GM19035 (cell line): ENCODE results near the gene INHBE.

ENCODE experiments used
- ATAC-seq: cut with Tn5 transposase; IDR thresholded peaks from one replicate; pipeline ENCODE4 v1.9.1; 2021; ENCODE audit not compliant: unreplicated experiment

The INHBE gene

DNA sequence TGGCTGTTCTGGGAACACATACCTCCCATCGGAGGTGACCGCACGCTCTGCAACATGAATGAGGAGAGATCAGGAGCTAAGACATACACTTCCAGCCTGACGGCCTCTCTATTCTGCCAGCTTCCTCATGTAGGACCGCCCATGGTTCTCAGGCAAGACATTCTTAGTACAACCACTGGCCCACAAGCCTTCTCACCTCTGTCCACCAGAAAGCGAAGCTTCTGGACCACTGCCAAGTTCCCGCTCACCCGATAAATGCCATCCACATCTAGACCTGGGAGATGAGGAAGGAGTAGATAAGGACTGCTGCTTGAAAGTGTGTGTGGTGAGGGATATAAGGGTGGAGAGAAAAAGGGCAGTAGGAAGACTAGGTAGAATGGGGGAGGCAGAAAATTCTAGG, 19.3 kb downstream of the INHBE start:
- ATAC-seq = no peak

DNA sequence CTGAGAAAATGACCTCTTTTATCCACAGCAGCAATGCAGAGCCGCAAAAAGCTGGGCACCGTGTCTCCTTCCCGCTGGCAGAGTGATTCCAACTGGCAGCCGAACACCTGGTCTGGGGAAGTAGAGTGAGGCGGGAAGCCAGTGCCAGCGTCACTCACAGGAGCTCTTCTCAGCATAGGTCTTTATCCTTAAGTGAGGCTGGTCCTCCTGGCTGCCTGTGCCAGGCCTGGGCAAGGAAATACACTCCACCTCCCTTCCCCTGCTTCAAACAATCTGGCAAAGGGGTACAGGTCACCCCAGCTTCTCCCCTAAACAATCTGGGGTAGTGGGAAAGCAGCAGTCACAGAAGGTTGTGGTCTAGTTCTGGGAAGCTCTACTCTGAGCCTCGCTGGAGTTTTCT, 19.8 kb downstream of the INHBE start:
- ATAC-seq = no peak

DNA sequence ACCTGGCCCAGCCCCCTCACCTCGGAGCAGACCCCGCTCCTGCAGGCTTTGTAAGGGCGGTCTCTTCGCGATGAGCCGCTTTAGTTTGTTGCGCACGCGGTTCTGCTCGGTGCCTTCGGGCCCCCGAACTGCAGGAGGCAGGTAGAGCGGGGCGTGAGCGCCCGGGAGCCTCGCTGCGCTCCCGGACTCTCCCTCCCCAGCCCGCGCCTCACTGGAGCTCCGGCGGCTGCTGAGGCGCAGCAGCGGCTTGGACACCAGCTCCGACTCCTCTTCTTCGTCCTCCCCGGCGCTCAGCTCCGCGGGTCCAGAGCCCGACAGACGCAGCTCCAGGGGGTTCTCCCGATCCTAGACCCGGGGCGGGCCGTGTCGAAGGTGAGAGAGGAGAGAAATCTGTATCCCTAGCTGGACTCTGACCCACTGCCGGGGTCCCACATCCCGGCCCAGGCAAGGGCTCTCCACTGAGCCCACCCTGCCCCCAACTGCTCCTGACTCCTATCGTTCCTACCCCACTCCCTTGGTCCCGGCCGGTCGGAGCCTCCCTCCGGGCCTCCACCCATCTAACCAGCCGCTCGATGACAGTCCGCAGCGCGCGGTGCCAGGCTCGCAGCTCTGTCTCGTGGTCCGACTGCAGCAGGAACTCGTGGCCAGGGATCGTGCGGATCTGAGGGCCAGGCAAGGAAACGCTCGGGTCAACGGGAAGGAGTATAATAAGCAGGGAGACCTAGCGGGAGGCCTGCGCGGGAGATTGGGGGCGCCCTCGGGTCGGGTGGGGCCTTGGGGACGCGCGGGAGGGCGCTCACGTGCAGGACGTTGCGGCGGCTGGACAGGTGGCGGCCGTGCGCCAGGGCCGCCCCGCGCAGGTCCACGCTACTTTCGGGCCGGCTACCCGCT, 20.4 kb downstream of the INHBE start:
- peak; percentile 2 for ATAC-seq

DNA sequence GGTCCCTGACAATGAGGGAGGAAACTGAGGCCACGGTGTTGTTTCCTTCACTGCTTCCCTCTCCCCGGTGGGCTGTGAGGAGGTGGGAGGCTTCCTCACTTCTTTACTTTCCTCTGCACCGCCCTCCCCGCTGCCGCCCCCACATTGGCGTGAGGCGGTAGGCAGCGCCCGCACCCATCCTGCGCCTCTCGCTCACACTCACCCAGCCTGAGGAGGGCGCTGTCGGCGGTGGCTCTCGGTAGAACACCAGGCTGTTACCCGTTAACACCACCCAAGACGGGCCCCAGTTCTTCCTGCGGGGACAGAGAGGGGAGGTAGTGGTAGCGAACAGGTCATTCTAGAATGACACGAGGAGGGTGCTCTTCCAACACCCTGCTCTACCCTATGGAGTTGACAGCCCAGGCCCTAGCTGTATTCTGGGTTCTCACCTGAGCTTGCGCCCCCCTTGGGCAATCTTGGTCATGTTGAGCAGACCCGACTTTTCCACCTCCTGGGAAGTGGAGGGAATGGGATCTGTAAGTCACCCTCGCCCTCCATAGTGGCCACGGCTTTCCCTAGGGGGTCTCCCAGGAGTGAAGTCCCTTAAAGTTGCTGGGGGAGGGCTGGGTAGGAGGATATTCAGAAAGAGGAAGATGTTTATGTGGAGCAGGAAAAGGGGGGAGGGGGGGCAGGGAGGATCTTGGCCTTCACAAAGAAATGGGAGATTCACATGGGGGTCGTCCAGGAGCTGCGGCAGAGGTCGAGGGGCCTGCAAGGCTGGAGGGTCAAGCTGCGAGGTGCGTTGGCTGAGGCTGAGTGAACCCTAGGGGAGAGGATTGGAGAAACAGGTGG, 21.3 kb downstream of the INHBE start:
- peak; percentile 38 for ATAC-seq

DNA sequence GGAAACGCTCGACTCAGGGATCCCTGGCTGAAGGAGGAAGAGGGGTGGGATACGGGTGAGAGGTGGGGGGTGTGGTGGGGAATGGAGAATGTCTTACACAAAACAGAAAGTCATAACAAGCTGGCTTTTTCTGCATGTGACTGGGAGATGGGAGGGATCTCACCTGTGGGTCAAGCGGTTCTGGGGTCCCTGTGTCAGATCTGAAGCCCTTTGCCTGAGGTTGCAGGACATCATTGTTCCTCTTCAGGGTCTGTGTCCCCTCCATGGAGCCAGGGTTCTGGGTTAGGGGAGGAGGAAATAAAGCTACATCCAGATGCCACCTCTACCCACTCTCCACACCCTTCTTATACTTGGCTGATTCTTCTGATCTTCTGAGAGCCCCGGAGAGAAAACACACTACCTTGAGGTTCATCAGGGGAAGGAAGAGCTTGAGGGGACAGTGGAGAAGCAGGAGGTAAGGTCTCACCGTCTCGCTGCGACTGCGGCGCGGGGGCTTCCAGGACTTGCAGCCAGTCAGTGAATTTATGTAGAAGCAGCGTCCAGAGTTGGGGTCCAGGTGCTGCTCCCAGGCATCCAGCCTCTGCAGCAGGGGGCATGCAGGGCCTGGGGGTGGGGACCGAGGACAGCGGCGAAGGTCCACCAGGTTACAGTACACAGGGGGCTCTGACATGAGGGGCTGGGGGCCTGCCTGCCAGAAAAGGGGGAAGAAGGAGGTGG, 22.0 kb downstream of the INHBE start:
- no peak for ATAC-seq

DNA sequence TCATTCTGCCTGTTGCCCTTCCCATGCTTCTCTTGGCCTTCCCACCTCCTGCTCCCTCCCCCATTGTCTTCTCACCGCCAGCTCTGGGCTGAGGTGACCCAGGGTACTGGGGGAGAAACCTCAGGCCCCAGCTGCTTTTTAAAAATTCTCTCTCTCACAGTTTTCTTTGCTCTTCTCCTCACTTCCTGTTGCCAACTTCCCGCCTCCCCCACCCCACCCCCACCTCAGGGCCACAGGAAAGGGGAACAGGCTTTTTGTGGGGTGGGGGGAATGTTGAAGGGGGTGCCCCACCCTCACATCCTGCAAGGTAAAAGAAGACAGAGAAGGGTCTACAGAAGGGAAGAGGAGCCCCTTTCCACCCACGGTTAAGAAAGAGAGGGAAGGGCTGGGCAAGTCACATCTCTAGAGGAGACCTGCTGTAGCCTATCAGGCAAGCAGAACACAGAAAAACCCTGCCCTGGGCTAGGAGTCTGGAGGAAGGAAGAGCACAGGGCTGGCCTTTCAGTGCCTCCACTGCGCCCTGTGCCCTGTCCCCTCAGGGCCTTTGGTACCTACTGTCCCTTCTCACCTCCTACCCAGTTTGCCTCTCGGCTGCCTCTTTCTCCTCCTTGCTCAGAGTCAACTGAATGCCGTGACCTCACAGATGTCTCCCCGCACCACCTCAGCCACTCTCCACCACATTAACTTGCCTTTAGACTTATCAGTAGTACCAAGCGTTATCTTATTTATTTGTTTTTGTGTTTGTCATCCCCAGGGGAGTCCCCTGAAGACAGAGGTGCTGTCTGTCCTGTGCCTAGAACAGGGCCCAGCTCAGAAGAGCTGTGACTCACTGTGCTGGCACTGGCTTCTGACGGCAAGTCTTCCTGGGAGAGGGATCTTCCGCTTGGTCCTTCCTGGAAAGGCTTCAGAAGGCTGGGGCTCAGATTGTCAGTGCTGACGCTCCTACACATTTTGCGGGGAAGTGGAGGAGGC, 22.9 kb downstream of the INHBE start:
- peak; percentile 35 for ATAC-seq

DNA sequence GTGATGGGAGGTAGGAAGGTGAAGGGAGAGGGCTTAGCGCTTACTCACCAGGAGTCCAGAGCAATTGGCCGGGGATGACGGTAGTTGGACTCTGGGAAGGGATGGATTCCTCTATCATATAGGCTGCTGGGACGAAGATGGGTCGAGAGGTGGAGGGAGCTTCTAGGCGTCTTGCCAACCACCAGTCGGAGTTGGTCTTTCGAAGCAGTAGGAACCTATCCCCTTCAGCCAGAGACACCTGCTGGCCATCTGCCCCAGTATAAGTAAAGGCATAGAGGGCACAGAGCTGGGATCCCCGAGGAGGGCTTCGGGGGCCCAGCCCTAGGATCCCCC, 23.9 kb downstream of the INHBE start:
- ATAC-seq = no peak

DNA sequence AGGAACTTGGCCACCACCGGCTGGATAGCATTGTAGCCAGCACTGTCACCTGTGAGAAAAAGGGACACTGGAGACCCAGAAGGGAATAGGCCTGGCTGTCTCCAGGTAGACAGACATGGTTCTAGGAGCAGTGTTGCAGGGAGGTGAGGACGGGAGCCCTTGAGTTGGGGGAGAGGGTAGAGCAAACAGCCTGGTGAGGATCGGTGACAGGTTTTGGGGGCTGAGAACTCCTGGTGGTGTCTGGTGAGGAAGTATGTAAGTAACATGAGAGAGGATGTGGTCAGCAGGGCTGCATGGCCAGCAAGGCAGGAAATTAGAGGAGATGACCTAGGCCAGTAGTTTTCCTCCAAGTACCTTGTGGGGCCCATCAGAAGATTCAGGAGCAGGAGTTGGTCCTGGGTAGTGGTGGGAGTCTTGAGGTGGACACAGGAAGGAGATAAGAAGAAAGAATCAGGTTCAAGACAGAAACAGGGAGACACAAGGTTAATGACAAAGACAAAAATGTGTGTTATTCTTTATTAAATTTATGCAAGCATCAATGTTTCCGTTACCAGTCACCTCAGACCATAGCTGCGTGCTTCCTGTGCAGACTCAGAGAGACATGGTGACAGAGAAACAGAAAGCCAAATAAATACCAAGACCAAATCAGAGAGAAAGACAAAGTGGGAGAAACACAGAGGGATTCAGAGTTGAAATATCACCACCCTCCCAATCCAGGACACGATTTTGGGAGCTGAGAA, 24.4 kb downstream of the INHBE start, which contains the start of gene ARHGAP9:
ARHGAP9 (minus strand) TSS at position 491 of the 740 bp plus-strand sequence; CDS start at position 31, 460 bp downstream.
- peak; percentile 36 for ATAC-seq

DNA sequence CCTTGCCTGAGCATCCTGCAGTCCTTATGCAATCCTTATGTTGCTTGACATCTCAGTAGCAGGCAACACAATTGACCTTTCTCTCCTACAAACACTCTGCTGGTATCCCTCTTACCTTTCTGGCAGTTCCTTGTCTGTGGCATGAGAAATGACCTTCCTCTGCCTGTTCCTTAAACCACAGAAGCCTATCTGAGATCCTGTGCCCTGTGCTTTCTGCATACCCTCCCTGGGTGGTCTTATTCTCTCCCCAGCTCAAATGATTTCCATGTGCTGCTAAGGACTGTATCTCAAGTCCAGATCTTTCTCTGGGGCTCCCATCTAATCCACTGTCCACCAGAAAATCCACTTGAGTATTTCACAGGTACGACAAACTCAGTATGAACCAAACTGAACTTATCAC, 26.6 kb downstream of the INHBE start:
- ATAC-seq = no peak

DNA sequence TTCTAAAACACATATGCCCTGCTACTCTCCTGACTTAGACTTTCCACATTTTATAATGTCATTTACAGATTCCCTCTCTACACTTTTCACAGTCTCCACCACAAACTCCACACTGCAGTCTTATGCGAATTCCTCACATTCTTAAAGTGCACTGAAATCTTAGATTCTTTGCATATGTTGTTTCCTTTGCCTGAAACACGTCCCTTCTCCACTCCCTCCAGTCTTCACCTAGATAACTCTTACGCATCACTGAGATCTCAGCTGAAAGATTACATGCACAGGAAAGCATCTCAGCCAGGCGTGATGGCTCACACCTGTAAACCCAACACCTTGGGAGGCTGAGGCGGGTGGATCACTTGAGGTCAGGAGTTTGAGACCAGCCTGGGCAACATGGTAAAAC, 28.4 kb downstream of the INHBE start:
- ATAC-seq = no peak

DNA sequence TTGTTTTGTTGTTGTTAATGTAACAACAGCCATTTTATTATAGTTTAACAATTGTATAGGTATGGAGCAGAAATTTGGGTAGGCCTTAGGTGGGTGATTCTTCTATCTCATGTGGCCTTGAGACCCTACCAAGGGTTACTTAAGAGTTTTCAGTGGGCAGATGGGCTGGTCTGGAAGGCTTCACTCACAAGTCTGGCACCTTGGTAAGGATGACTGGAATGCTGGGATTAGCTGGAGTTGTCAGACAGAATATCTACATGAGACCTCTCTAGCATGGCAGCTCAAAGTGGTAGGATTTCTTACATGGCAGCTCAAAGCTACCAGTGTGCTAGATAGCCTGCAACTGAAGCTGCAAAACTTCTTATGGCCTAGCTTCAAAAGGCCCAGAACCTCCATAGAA, 30.6 kb downstream of the INHBE start:
- no peak for ATAC-seq

DNA sequence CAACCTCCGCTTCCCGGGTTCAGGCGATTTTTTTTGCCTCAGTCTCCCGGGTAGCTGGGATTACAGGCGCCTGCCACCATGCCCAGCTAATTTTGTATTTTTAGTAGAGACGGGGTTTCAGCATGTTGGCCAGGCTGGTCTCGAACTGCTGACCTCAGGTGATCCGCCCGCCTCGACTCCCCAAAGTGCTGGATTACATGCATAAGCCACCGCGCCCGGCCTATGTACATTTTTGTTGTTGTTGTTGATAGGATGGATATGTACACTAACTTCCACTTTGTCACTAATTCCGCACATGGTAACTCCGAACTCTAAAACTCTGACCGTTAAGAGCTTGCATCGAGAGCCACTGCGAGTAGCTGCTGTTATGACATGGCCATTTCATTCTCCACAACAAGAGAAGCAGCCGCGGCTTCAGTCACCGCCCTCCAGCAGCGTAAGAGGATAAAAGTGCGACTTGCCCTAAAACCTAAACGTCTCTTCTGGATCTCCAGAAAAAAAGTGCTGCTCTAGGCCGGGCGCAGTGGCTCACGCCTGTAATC, 32.0 kb downstream of the INHBE start:
- ATAC-seq = no peak

DNA sequence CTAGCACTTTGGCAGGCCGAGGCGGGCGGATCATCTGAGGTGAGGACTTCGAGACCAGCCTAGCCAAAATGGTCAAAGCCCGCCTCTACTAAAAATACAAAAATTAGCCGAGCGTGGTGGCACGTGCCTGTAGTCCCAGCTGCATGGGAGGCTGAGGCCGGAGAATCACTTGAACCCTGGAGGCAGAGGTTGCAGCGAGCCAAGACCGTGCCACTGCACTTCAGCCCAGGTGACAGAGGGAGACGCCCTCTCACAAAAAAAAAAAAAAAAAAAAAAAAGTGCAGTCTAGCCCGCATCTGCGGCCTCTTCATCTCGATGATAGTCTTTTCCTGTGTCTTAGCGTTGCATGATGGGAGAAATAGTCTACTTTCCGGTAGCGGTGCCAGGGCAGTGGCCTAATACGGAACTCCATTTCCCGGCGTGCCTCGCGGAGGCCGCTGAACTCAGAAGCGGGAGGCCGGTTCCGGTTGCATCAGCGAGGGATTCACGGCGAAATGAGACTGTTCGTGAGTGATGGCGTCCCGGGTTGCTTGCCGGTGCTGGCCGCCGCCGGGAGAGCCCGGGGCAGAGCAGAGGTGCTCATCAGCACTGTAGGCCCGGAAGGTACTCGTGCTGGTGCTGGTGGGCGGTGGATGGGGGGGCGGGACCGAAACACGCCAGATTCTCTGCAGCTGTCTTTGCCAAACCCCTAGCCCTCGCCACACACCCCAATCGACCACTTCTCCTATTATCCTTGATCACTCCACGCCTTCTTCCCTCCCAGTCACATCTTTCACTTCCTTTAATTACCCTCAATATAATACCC, 32.7 kb downstream of the INHBE start, which contains the start of gene MARS1:
MARS1 (plus strand) TSS at position 472 of the 805 bp plus-strand sequence; CDS start at position 495, 23 bp downstream.
- ATAC-seq = peak; percentile 98

DNA sequence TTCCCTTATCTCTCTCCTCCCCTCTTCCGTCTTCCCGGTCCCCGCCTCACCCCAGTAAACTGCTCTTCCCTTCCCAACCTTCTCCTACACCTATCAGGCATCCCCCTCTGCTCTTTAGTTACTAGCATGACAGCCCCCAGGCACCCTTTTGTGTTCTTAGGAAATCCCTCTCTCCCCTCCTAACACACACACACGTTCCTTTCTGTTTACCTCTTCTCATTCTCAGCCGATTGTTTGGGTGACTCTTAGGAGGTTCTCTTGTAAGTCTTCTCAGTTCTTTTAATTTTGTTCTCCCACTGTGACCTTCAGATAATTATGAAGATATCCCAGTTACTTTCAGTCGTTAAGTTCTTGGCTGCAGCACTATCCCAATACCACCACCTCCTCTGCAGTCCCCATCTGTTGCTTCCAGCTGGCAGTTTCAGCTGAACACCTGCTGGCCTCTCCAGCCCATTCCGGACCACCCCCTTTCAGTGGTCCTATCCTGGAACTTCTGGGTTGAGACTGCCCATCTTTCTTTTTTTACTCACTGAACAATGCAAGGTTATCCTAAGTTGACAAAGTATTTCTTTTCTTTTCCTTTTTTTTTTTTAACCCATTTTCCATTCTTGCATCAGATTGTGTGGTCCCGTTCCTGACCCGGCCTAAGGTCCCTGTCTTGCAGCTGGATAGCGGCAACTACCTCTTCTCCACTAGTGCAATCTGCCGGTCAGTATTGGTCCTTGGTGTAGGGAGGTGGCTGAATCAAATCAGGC, 33.5 kb downstream of the INHBE start:
- no peak for ATAC-seq

DNA sequence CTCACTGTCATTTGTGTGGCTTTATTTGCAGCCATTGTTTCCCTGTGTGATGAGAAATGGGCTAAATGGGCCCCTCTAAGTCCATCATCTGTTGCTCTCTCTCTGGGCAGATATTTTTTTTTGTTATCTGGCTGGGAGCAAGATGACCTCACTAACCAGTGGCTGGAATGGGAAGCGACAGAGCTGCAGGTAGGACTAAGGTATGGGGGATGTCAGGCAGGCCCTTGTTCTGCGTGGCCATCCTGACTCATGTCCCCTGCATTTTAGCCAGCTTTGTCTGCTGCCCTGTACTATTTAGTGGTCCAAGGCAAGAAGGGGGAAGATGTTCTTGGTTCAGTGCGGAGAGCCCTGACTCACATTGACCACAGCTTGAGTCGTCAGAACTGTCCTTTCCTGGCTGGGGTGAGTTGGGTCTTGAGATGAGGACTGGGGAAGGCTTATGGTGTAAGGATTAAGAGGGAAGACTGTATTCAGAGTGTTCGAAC, 34.1 kb downstream of the INHBE start:
- no peak for ATAC-seq

DNA sequence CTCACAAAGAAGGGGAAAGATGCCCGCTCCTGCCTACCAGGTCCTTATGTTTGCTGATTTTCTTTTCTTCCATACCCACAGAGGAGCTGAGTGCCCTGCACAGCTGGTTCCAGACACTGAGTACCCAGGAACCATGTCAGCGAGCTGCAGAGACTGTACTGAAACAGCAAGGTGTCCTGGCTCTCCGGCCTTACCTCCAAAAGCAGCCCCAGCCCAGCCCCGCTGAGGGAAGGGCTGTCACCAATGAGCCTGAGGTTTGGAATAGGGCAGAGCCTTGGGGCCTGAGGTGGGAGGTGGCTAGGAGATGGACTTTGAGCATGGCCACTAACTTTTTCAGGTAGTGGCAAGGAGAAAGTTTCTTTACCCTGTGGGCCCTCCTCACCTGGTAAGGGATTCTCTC, 35.0 kb downstream of the INHBE start:
- no peak for ATAC-seq
